ENCODE results near the gene NOTCH4. TPM values are rescaled to one million over a fixed set of nuclear protein-coding genes. Genes with fewer than 3 reads are reported as not detected.

Gene NOTCH4
- total RNA-seq, 4 donors from 2014 or later = 16.7 to 212 (median 47.0) TPM

- TF ChIP-seq CTCF (IDR thresholded peaks at IDR 0.05; ENCODE audit: low read depth) = no peak
Observed at GRCh38 chr6:32203426-32204267, 20.2 kb downstream of the NOTCH4 start.

- TF ChIP-seq CTCF (IDR thresholded peaks at IDR 0.05; ENCODE audit: low read depth) = no peak
Observed at GRCh38 chr6:32202186-32202585, 21.7 kb downstream of the NOTCH4 start.

GRCh38 chr6:32200711-32201475 lies 23.0 kb downstream of the NOTCH4 start:
- TF ChIP-seq CTCF (IDR thresholded peaks at IDR 0.05; ENCODE audit: low read depth) = no peak

- no peak for TF ChIP-seq CTCF (IDR thresholded peaks at IDR 0.05; ENCODE audit: low read depth)
Observed at GRCh38 chr6:32198866-32199265, 25.0 kb downstream of the NOTCH4 start.

- TF ChIP-seq CTCF (IDR thresholded peaks at IDR 0.05; ENCODE audit: low read depth) = no peak
Observed at GRCh38 chr6:32198345-32198696, 25.5 kb downstream of the NOTCH4 start.

GRCh38 chr6:32196682-32197616 lies 26.9 kb downstream of the NOTCH4 start:
- TF ChIP-seq CTCF (IDR thresholded peaks at IDR 0.05; ENCODE audit: low read depth) = no peak

Data from subcutaneous adipose tissue (tissue), 4 donors.